Measurements from ENCODE around the gene KASH5. TPM values are rescaled to one million over a fixed set of nuclear protein-coding genes. Genes with fewer than 3 reads are reported as not detected.
A peak's percentile ranks its signal among the peaks of the same experiment; 100 is the strongest.

The KASH5 gene
- not detected in 3 replicates for total RNA-seq

GRCh38 chr19:49387936-49388372, at the start of gene KASH5:
Gene KASH5 (plus strand): TSS chr19:49388249. CDS start chr19:49390884, 2,635 bp downstream.
- Mint-ChIP-seq H3K27ac (no peak within 1 kb of the TSS), H3K4me3 (no peak within 1 kb of the TSS), H3K9me3 (peaks cover 5% of the 10 kb centered on the region), H3K27me3 (ENCODE audit: low read depth) (peaks cover 20% of the 10 kb centered on the region), H3K4me1 (no peaks in the 10 kb centered on the region), H3K36me3 (no peaks in the 10 kb centered on the region)
- no peak for DNase-seq (ENCODE audit: low spot score in 2 of 2, unreplicated experiment in 2 of 2)
- no peak for TF ChIP-seq CTCF (IDR thresholded peaks at IDR 0.05; ENCODE audit: unreplicated experiment)

GRCh38 chr19:49338691-49339300, 49.3 kb upstream of the KASH5 start:
- TF ChIP-seq CTCF (IDR thresholded peaks at IDR 0.05; ENCODE audit: unreplicated experiment), result no peak
- Mint-ChIP-seq H3K9me3 (no peaks in the 10 kb centered on the region), H3K27ac (peak overlapping the region; percentile 88), H3K4me3 (peak overlapping the region; percentile 65), H3K4me1 (peaks cover 20% of the 10 kb centered on the region), H3K27me3 (ENCODE audit: low read depth) (peaks cover 9% of the 10 kb centered on the region), H3K36me3 (peaks cover 18% of the 10 kb centered on the region)
- peak; percentile 86 to 89 for DNase-seq (ENCODE audit: low spot score in 2 of 2, unreplicated experiment in 2 of 2)

GRCh38 chr19:49339301-49340068, 48.6 kb upstream of the KASH5 start:
- peak; percentile 75 to 86 for DNase-seq (ENCODE audit: low spot score in 2 of 2, unreplicated experiment in 2 of 2)
- TF ChIP-seq CTCF (IDR thresholded peaks at IDR 0.05; ENCODE audit: unreplicated experiment), result no peak
- peaks cover 20% of the 10 kb centered on the region for H3K4me1 Mint-ChIP-seq
- H3K27me3 Mint-ChIP-seq (ENCODE audit: low read depth), result peaks cover 9% of the 10 kb centered on the region
- peak overlapping the region; percentile 65 for H3K4me3 Mint-ChIP-seq
- no peaks in the 10 kb centered on the region for H3K9me3 Mint-ChIP-seq
- H3K27ac Mint-ChIP-seq, result peak overlapping the region; percentile 88
- peaks cover 19% of the 10 kb centered on the region for H3K36me3 Mint-ChIP-seq

- H3K9me3 Mint-ChIP-seq, result no peaks in the 10 kb centered on the region
- no peak for DNase-seq (ENCODE audit: low spot score in 2 of 2, unreplicated experiment in 2 of 2)
- no peak for TF ChIP-seq CTCF (IDR thresholded peaks at IDR 0.05; ENCODE audit: unreplicated experiment)
- H3K4me3 Mint-ChIP-seq, result no peak overlapping the region
- peaks cover 22% of the 10 kb centered on the region for H3K4me1 Mint-ChIP-seq
- H3K36me3 Mint-ChIP-seq, result peaks cover 27% of the 10 kb centered on the region
- H3K27me3 Mint-ChIP-seq (ENCODE audit: low read depth), result peaks cover 9% of the 10 kb centered on the region
- peak overlapping the region; percentile 62 for H3K27ac Mint-ChIP-seq
Measured at GRCh38 chr19:49340069-49340864, 47.8 kb upstream of the KASH5 start.

GRCh38 chr19:49340865-49341718, 47.0 kb upstream of the KASH5 start:
- DNase-seq (ENCODE audit: low spot score in 2 of 2, unreplicated experiment in 2 of 2), result no peak
- Mint-ChIP-seq H3K4me1 (peaks cover 22% of the 10 kb centered on the region), H3K9me3 (no peaks in the 10 kb centered on the region), H3K27ac (no peak overlapping the region), H3K27me3 (ENCODE audit: low read depth) (peaks cover 9% of the 10 kb centered on the region), H3K36me3 (peaks cover 31% of the 10 kb centered on the region), H3K4me3 (no peak overlapping the region)
- TF ChIP-seq CTCF (IDR thresholded peaks at IDR 0.05; ENCODE audit: unreplicated experiment), result no peak
